AG04449 (cell line): ENCODE measurements around the gene AACS.
"Not testable (repeated sequence)": the region's sequence is repeated elsewhere in the genome, so short reads cannot be mapped to it uniquely, and the experiment has no call there.

Source experiments
- CTCF ChIA-PET: fragments of 350-600 bp; formaldehyde crosslinking; extraction: SDS; loops from one replicate; lab custom pipeline; 2021; ENCODE audit warnings: antibody characterized with exemption; lab: Yijun Ruan, JAX
- POLR2A ChIA-PET: fragments of 400-600, 350-600 bp; formaldehyde crosslinking; extraction: SDS; loops from one replicate; lab custom pipeline; 2020; ENCODE audit warnings: antibody characterized with exemption, inconsistent platforms; lab: Yijun Ruan, JAX
- DNase-seq: peaks from one replicate; pipeline ENCODE4 v3.0.0-alpha.2; 2010; ENCODE audit warnings: low read depth, low spot score
- H3K4me3 ChIP-seq: 2 replicates; pipeline ENCODE4 v1.5.1; 2011; ENCODE audit warnings: low read depth, mild to moderate bottlenecking, control low read depth, low read length
- CTCF ChIP-seq: IDR thresholded peaks from one replicate; pipeline ENCODE4 v1.5.1; 2011; ENCODE audit warnings: mild to moderate bottlenecking, moderate library complexity, low read length, control low read depth, inconsistent platforms; ENCODE audit not compliant: insufficient read depth; ENCODE audit errors: missing control alignments

AACS gene

GRCh38 chr12:125083072-125083471 lies 17.8 kb downstream of the AACS start:
- no peak for DNase-seq
- POLR2A ChIA-PET, result no interaction called here
- no peak overlapping the region for H3K4me3 ChIP-seq
- TF ChIP-seq CTCF, result no peak
- CTCF ChIA-PET, result no interaction called here

GRCh38 chr12:125088199-125088598 lies 23.0 kb downstream of the AACS start:
- DNase-seq, H3K4me3 ChIP-seq, CTCF ChIA-PET, POLR2A ChIA-PET: not testable (repeated sequence)

DNA sequence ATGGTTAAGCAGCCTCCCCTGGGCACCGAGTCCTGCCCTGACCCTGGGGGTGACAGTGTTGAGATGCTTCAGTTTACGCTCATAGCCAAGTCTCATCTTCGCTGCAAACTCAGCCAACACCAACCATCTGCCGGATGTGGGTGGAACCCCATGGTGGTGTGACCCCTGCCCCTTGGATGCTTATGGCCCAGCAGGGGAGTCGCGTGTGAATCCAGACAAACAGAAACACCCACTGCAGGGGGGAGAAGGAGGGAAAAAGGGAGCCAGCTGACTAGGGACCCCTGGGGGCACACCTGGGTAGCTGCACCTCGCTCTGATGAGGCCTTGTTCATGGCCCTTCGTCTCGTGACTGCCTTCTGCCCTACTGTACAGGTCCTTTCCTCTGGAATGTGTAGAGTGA lies 23.8 kb downstream of the AACS start:
- ChIA-PET CTCF (no interaction called here), POLR2A (no interaction called here)

DNA sequence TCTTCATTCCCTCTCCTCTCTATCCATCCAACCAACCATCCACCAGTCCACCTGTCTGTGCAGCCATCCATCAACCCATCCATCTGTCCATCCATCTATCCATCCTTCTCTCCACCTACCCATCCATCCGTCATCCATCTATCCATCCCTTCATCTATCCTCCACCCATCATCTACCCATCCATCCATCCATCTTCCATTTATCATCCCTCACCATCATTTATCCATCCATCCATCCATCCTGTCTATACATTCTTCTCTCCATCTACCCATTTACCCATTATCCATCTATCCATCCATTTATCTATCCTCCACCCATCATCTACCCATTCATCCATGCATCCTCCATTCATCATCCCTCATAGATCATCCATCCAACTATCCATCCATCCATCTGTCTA lies 24.4 kb downstream of the AACS start:
- ChIA-PET POLR2A (no interaction called here), CTCF (no interaction called here)
- TF ChIP-seq CTCF, result no peak
- H3K4me3 ChIP-seq, result no peak overlapping the region
- no peak for DNase-seq

More for the DNA sequence above, 23.8 kb downstream of the AACS start:
- no peak for DNase-seq
- TF ChIP-seq CTCF, result no peak
- H3K4me3 ChIP-seq, result no peak overlapping the region

GRCh38 chr12:125090437-125090836 lies 25.2 kb downstream of the AACS start:
- ChIA-PET CTCF (no interaction called here), POLR2A (no interaction called here)
- no peak for DNase-seq
- no peak for TF ChIP-seq CTCF
- H3K4me3 ChIP-seq, result no peak overlapping the region

DNA sequence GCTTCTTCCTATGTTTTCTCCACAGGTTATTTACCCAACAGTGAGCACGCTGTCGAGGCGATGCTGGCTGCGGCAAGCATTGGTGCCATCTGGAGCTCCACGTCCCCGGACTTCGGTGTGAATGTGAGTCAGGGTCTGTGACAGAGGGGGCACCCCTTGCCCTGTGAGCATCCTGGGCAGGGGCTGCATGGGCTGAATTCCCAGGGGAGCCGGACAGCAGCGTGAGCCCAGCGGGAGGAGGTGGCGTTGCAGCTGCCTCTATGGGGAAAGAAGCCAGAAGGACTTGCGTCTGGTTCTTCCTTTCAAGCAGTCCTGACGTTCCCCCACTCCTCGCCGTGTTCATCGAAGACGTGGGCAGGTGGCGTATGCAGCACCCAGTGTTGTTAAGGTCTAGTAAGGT lies 26.2 kb downstream of the AACS start:
- CTCF ChIA-PET, result no interaction called here
- TF ChIP-seq CTCF, result no peak
- POLR2A ChIA-PET, result no interaction called here
- no peak for DNase-seq
- no peak overlapping the region for H3K4me3 ChIP-seq

DNA sequence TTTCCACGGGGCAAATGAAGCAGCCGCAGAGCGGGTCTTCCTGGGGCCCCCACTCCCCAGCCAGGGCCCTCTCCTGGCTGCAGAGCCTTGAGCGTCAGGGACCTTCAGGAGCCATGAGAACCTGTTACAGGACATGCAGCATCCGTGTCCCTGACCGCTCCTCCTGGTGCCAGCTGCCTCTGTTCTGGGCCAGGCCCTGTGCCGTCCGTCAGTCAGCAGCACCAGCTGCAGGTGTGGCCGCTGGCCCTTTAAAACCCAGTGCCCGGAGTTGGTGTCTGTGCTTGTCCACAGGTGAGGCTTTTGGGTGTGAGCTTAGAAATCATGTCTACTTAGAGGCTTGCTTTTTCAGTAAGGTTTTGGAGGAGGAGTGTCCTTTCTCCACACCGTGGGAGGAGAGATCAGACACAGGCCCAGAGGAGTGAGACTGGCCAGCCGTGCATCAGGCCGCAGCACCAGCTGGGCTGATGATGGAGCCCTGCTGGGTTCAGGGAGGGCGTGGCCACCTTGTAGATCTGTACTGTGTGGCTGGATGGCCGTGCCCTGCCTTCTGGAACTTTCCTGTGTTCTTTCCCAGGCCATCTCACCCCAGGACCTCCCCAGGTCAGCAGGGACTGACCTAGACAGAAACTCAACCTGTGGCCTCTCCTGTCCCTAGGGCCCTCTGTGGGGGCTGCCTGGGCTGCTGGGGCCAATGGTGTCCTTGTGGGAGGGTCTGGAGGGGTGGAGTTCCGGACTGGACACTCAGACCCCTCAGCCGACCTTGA lies 27.1 kb downstream of the AACS start:
- TF ChIP-seq CTCF, result no peak
- ChIA-PET POLR2A (no interaction called here), CTCF (no interaction called here)
- DNase-seq, result no peak
- H3K4me3 ChIP-seq, result no peak overlapping the region
